Neural cell (in vitro differentiated cells): ENCODE results near the gene MIGA2.

Source experiments
- EP300 ChIP-seq: fragments of 450-650 bp; conservative IDR thresholded peaks from 2 replicates; pipeline ENCODE4 v1.6.1; 2014; ENCODE audit warnings: antibody characterized with exemption, mild to moderate bottlenecking, moderate library complexity; ENCODE audit not compliant: poor library complexity, severe bottlenecking
- EZH2 ChIP-seq: fragments of 200-600, 300-800 bp; shearing (Covaris generic), sonication (generic); IDR thresholded peaks from 2 replicates; pipeline ENCODE4 v1.6.1; 2014; ENCODE audit warnings: antibody characterized with exemption, low read length, borderline replicate concordance, mild to moderate bottlenecking; ENCODE audit not compliant: insufficient read depth, poor library complexity, severe bottlenecking
- POLR2AphosphoS5 ChIP-seq: IDR thresholded peaks from 2 replicates; pipeline ENCODE4 v1.6.1; 2012
- TAF1 ChIP-seq: IDR thresholded peaks from 2 replicates; pipeline ENCODE4 v1.6.1; 2012; ENCODE audit warnings: low read depth
- TF ChIP-seq, protein P1 (sequence below): fragments of 450-650 bp; IDR thresholded peaks from 2 replicates; pipeline ENCODE4 v1.5.1; 2014; ENCODE audit warnings: antibody characterized with exemption, mild to moderate bottlenecking, moderate library complexity; ENCODE audit not compliant: poor library complexity, severe bottlenecking

DNA sequence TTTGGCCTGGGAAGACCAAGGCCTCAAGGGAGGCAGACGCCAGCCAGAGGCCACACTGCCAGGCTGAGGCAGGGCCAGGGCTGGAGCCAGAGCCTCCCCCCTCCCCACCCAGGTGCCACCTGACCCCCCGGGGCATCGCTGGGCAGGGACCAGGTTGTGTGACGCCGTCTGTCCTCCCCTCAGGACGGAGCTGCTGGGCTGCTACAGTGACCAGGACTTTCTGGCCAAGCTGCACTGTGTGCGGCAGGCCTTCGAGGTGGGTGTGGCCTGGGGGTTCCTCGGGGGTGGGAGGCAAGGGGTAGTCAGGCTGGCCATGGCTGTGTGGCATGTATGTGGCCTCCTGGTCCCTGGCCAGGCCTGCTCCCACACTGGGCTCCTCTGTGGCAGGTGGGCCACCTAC is 26.6 kb downstream of the MIGA2 start:
- TF ChIP-seq, protein P1, sequence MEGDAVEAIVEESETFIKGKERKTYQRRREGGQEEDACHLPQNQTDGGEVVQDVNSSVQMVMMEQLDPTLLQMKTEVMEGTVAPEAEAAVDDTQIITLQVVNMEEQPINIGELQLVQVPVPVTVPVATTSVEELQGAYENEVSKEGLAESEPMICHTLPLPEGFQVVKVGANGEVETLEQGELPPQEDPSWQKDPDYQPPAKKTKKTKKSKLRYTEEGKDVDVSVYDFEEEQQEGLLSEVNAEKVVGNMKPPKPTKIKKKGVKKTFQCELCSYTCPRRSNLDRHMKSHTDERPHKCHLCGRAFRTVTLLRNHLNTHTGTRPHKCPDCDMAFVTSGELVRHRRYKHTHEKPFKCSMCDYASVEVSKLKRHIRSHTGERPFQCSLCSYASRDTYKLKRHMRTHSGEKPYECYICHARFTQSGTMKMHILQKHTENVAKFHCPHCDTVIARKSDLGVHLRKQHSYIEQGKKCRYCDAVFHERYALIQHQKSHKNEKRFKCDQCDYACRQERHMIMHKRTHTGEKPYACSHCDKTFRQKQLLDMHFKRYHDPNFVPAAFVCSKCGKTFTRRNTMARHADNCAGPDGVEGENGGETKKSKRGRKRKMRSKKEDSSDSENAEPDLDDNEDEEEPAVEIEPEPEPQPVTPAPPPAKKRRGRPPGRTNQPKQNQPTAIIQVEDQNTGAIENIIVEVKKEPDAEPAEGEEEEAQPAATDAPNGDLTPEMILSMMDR = no peak
- TF ChIP-seq EP300 (no peak), EZH2 (no peak), TAF1 (no peak), POLR2AphosphoS5 (no peak)
